ENCODE results near the gene LPP. TPM values are rescaled to one million over a fixed set of nuclear protein-coding genes. Genes with fewer than 3 reads are reported as not detected.

Gene LPP, protein sequence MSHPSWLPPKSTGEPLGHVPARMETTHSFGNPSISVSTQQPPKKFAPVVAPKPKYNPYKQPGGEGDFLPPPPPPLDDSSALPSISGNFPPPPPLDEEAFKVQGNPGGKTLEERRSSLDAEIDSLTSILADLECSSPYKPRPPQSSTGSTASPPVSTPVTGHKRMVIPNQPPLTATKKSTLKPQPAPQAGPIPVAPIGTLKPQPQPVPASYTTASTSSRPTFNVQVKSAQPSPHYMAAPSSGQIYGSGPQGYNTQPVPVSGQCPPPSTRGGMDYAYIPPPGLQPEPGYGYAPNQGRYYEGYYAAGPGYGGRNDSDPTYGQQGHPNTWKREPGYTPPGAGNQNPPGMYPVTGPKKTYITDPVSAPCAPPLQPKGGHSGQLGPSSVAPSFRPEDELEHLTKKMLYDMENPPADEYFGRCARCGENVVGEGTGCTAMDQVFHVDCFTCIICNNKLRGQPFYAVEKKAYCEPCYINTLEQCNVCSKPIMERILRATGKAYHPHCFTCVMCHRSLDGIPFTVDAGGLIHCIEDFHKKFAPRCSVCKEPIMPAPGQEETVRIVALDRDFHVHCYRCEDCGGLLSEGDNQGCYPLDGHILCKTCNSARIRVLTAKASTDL
- total RNA-seq: 10 to 100 TPM; 45.9 to 81.1 (median 63.0) TPM

DNA sequence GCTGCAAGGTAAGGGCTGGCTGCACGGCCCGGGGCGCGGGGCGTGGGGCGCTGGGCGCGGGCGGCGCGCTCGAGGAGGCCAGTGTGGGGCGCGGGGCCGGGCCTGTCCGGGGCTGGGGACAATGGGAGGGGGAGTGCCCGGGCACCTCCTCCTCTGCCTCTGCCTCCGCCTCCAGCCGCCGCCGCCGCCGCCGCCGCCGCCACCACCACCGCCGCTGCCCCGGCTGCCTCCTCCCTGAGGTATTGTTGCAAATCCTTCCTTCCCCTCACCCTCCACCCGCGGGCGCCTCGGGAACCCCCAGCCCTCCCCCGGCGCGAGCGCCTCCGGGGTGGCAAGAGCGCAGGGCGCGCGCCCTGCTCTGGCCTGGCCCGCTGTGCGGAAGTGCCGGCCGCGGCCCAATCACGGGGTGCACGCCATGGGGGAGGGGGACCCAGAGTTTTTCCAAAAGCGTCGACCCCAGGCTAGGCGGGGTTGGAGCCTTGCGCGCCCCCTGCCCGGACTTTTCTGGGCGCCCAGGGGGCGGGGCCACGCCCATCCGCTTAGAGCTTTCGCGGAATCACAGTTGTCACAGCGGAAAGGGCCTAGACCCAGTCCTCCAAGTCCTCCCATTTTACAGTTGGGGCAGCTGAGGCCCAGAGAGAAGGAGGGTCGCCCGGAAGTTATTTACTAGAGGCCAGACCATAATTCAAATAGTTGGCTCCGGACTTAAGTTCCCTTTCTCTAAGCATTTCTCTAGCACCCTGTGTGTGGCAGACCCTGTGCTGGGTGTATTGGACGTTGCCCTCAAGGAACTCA lies at the start of gene LPP:
LPP (plus strand) TSS at position 144 of the 795 bp plus-strand sequence. CDS start 251,964 bp downstream, outside the sequence.
- peak within 1 kb of the TSS; percentile 72 for H3K4me3 ChIP-seq (ENCODE audit: low read depth, poor library complexity, severe bottlenecking)
- TF ChIP-seq, protein P1, sequence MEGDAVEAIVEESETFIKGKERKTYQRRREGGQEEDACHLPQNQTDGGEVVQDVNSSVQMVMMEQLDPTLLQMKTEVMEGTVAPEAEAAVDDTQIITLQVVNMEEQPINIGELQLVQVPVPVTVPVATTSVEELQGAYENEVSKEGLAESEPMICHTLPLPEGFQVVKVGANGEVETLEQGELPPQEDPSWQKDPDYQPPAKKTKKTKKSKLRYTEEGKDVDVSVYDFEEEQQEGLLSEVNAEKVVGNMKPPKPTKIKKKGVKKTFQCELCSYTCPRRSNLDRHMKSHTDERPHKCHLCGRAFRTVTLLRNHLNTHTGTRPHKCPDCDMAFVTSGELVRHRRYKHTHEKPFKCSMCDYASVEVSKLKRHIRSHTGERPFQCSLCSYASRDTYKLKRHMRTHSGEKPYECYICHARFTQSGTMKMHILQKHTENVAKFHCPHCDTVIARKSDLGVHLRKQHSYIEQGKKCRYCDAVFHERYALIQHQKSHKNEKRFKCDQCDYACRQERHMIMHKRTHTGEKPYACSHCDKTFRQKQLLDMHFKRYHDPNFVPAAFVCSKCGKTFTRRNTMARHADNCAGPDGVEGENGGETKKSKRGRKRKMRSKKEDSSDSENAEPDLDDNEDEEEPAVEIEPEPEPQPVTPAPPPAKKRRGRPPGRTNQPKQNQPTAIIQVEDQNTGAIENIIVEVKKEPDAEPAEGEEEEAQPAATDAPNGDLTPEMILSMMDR (IDR thresholded peaks at IDR 0.05): no peak
- TF ChIP-seq POLR2A (IDR thresholded peaks at IDR 0.05): no peak
- WGBS, 2 donors: 1% methylated on average over 34 to 53 of the region's 66 CpGs
- peak; percentile 68 to 95 for DNase-seq (ENCODE audit: low spot score in 2 of 2)
- intact Hi-C loops (cut with DNase I; ENCODE audit: low total_unique reads): loop anchor here (5.0 kb wide), 1 partner anchor 407 kb away; the partner anchor contains the start of gene BCL6

DNA sequence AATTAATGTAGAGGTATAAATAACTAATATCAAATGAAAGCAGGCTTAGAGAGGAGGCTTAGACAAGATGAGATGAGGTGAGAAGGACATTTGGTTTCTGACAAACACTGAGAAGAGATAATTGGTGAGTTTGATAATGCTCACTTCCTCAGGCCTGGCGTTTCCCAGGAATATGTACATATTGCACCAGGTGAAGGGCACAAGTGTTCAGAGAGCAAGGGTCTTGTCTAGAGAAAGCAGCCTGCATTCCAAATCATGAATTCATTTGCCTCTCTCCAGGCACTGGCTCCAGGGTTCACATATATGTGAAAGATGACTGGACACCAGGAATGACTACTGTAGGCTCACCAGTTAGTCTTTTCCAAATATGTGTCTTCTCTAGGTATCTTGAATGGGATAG lies 48.0 kb upstream of the LPP start:
- no peak for TF ChIP-seq POLR2A (IDR thresholded peaks at IDR 0.05)
- TF ChIP-seq, protein P1 (IDR thresholded peaks at IDR 0.05): no peak
- H3K4me3 ChIP-seq (ENCODE audit: low read depth, poor library complexity, severe bottlenecking): no peak overlapping the region
- intact Hi-C loops (cut with DNase I; ENCODE audit: low total_unique reads): no loop called here
- WGBS, 2 donors: 84 to 96% methylated on average over 1 of the region's 1 CpG
- no peak for DNase-seq (ENCODE audit: low spot score in 2 of 2)

DNA sequence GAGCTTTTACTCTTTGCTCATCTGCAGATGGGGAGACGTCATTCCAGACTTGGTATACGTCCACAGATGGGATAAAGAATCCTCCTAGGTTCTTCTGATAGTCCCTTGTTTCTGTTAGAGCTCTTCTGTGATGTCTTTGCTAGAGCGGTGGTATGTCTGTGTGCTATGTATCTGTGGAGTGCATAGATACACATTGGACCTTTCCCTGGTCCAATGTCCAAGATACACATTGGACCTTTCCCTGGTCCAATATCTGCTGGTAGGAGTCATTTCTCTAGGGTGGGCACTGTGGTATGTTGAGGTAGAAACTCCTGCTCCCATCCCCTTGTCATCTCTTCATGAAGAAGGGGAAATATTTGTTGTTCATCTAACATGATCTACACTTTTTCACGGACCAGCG lies 47.5 kb upstream of the LPP start:
- intact Hi-C loops (cut with DNase I; ENCODE audit: low total_unique reads): no loop called here
- 93 to 95% methylated on average over 5 of the region's 5 CpGs for WGBS, 2 donors
- no peak for DNase-seq (ENCODE audit: low spot score in 2 of 2)
- no peak overlapping the region for H3K4me3 ChIP-seq (ENCODE audit: low read depth, poor library complexity, severe bottlenecking)
- TF ChIP-seq POLR2A (IDR thresholded peaks at IDR 0.05): no peak
- TF ChIP-seq, protein P1 (IDR thresholded peaks at IDR 0.05): no peak

DNA sequence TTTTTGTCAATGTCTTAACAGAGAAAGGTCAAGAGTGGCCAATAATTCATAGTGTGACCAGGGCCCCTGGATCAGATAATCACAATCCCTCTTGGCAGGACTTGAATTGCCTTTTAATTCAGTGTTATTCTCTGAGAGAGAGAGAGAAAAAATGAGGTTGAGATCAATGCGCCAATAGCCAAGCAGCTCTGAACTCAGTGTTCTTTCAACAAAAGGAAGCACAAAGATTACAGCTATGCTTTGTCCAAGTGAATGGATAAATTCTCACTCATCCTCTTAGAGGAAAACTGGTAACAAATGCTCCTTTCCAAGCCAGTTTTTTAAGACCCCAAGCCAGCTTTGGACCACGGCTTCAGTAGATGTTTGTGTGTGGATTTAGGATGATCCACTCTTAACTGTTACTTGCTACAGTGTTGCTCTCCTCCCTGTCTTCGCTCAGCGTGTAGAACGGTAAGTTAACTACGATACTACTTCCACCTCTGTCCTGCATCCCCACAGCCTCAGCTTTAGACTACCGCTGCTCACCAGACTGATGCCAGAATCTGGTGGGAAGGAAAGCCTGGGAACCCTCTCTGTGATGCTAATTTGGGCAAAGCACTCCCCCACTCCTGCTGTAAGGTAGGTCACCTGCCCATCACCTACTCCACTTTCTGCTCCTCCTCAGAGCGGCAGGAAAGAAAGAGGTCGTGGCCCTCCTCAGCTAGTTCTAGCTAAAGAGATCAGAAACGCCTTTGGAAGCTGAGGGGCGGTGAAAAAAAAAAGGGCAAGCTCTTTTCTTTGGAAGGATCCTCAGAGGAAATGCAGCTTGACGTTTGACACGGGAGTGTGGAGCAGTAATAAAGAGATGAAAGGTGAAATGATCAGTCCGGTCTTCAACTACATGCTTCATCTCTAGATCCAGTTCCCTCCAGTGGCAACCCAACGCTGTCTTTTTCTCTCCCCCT lies 46.8 kb upstream of the LPP start:
- DNase-seq (ENCODE audit: low spot score in 2 of 2): no peak
- H3K4me3 ChIP-seq (ENCODE audit: low read depth, poor library complexity, severe bottlenecking): no peak overlapping the region
- TF ChIP-seq, protein P1 (IDR thresholded peaks at IDR 0.05): no peak
- TF ChIP-seq POLR2A (IDR thresholded peaks at IDR 0.05): no peak
- WGBS, 2 donors: 79 to 81% methylated on average over 15 of the region's 15 CpGs
- intact Hi-C loops (cut with DNase I; ENCODE audit: low total_unique reads): no loop called here
